SW 1271 (cell line): ENCODE data around the gene MLLT3.

ENCODE experiments used
- DNase-seq, 2 experiments: peaks; one replicate each; lab custom pipeline; 2025; lab: John Stamatoyannopoulos, UW

Gene MLLT3

DNA sequence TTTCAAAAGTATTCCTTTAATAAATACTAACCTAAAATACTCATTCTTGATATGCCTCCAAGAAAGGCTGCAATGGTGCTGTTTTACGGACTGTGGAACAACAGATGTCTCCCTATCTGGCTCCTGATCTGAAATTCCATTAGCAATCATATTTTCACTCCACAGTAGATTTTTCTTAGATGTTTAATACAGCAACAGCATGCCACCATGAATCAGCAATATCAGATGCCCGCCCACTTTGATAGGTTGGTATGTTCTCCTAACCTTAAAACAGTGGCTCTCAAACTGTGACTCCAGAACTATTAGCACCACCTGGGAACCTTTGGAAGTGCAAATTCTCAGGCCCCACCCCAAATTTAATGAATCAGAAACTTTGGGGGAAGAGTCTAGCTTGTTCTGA lies 110.2 kb downstream of the MLLT3 start:
- no peak for DNase-seq

GRCh38 chr9:20511686-20512085 lies 110.6 kb downstream of the MLLT3 start:
- no peak for DNase-seq

DNA sequence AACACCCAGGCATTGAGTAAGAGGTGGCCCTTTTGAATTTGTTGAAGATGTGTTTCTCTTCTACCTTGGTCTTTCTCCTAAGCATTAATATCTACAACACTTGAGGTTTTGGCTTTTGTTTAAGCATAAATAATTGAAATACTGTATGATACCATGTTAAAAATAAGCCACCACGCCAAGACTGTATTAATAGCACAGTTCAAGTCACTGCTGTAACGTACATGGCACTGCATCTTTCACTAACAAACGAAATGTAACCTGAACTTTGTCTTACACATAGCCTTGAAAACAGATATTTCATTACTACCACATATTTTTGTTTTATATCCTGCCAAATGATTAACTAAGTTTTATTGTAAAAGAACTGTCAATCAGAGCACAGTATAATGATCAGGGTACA lies 112.8 kb downstream of the MLLT3 start:
- no peak for DNase-seq

- no peak for DNase-seq
Observed at GRCh38 chr9:20508242-20508641, 114.1 kb downstream of the MLLT3 start.

DNA sequence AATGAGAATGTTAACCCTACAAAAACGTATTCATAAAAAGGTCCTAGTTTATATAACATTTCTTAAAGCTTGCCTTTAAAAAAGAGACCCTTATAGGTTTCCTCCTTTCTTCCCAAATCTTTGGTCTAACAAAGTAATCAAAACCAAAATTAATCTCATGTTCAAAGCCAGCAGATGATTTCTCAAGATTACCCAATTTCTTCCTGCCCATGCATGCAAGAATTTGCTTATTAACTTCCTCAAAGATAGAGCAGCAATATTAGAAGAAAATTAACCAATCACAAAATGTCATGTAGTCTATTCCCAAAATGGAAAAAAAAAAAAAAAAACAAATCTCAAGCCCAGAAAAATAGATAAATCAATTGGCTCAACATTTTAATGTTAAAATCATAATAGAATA lies 114.9 kb downstream of the MLLT3 start:
- DNase-seq: no peak

GRCh38 chr9:20506099-20506900 lies 116.0 kb downstream of the MLLT3 start:
- DNase-seq: no peak

DNA sequence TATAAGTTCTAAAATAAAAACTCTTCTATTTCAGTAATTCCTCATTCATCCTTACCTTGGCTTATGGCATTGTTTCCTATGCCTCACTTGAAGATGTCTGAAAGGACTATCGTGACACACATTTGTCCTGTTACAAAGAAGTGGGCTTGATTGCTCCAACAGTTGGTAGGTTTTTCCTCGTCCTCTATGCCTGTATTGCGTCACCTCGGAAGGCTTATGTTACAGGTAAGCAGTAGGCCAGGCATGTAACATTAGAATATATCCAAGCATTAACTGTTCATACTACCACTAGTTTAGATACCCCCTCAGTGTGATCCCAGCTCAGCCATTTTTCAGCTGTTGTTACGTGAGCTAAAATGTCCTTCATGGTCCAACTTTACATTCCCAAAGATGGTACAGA lies 116.7 kb downstream of the MLLT3 start:
- no peak for DNase-seq

- DNase-seq: no peak
Observed at GRCh38 chr9:20504930-20505329, 117.4 kb downstream of the MLLT3 start.

DNA sequence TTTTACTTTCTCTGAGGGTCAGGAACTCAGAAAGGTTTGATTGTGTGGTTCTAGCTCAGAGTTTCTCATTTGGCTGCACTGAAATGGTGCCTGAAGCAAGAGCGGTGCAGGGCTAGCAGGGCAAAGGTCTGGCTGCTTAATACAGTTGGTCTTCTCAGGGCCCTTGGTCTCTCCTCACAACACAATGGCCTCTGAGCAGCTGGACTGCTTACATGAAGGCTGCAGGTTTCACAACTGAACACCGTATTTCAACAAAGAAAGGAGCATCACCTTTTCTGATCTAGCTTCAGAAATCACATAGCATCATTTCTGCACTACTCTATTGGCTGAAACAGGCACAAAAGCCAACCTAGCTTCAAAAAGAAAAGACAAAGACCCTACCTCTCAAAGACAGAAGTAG lies 122.2 kb downstream of the MLLT3 start:
- no peak for DNase-seq

- DNase-seq: no peak
Observed at GRCh38 chr9:20499013-20499412, 123.3 kb downstream of the MLLT3 start.

- no peak for DNase-seq
Observed at GRCh38 chr9:20496328-20496727, 126.0 kb downstream of the MLLT3 start.

GRCh38 chr9:20495098-20495497 lies 127.2 kb downstream of the MLLT3 start:
- DNase-seq: no peak

GRCh38 chr9:20494035-20494434 lies 128.3 kb downstream of the MLLT3 start:
- DNase-seq: no peak

GRCh38 chr9:20492772-20493171 lies 129.5 kb downstream of the MLLT3 start:
- no peak for DNase-seq

- no peak for DNase-seq
Observed at GRCh38 chr9:20491612-20492011, 130.7 kb downstream of the MLLT3 start.

- no peak for DNase-seq
Observed at GRCh38 chr9:20490246-20490834, 132.0 kb downstream of the MLLT3 start.

DNA sequence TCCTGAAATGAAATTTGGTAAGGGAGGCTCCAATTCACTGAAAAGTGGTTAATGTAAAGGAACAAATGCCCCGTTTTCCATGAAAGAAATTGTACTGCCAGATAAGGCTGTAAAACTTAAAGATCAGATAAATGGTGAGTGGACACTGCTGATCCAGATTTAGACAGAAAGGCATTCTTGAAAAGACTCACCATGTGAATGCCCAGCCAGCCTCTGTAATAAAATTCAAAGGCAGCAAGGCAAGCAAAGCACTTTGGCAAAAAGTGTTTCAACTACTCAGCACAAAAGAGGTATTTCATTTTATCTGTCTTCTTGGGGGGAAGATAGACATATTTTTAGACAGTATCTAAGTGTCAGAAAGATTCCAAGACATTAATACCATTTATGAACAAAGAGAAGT lies 133.6 kb downstream of the MLLT3 start:
- no peak for DNase-seq

DNA sequence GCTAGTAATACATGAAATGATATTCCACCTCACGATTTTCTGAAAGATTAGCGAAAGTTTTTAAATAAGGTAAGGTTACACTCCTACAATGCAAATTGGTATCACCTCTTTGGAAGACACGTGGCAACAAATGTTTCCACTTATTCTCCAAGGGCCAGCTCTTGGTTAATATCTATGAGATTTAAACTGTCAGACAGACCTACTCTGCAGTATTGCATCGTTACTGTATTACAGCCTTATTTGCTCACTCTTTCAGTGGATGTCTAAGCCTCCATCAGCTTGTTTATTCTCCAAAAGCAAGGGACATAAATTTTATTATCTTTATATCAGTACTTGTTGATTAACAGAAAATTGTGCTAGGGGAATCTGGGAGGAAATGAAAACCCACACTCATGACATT lies 135.7 kb downstream of the MLLT3 start:
- no peak for DNase-seq

GRCh38 chr9:20481437-20481836 lies 140.9 kb downstream of the MLLT3 start:
- DNase-seq: no peak

- DNase-seq: no peak
Observed at GRCh38 chr9:20480249-20480648, 142.1 kb downstream of the MLLT3 start.

GRCh38 chr9:20479419-20480155 lies 142.7 kb downstream of the MLLT3 start:
- no peak for DNase-seq

- DNase-seq: no peak
Observed at GRCh38 chr9:20478786-20479185, 143.5 kb downstream of the MLLT3 start.

DNA sequence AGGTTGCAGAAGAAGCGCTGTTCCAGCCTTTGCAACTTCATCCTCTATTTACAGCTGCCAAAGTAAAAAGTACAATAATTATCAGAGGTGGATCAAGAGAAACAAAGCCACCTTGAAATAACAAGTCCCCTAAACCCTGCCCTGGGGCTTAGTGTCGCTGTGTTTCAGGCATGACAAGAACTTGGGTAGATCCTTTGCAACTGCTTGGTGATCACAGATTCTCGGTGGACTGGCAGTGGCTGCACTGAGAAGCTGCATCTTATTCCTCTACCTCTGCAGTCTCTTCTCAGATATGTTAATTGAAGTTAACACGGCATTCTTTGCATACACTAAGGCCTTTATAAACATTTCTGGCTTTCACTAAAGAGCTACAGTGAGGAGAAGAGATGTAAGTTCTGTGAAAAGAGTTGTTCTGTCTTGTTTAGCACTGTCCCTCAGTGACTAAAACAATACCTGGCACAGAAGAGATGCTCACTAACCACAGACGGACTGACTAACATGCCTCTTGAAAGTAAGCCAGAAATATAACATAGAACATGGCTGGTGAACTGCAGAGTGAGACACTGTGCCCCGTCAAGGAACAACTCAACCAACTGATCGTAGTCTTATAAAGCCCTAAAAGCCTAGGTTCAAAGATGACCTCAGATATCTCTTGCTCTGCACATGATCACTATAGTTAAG lies 144.2 kb downstream of the MLLT3 start:
- DNase-seq: no peak
